ENCODE measurements around the gene BCORL1. TPM values are rescaled to one million over a fixed set of nuclear protein-coding genes. Genes with fewer than 3 reads are reported as not detected.

BCORL1 gene
- total and polyA plus RNA-seq, 2 donors (not counting 1 experiment from before 2014, with no cell fraction given), result 1.1 to 2.8 TPM

DNA sequence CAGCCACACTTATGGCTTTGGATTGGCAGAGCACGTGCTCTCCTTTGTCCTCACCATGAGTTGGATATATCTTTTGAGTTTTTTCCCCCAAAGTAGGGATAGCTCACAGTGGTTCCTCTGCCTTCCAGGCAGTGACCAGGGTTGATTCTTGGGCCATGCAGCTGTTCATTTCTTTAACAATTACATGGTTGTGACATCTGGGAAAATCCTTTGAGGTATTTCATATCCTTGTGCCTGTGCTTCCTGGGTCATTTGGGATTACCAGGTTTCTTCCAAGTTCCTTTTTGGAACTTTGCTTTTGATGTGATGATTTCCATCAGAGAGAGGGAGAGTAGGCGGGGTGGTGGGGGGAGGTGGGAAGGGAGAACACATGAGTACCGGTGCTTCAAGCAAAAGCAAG, 15.6 kb downstream of the BCORL1 start:
- H3K27ac ChIP-seq (ENCODE audit: insufficient read depth, low read length), result no peak overlapping the region
- H3K4me1 ChIP-seq (ENCODE audit: control insufficient read depth, extremely low read depth, insufficient read depth, low read length), result no peaks in the 10 kb centered on the region
- no peaks in the 10 kb centered on the region for H4K20me1 ChIP-seq (ENCODE audit: control insufficient read depth, extremely low read depth, insufficient read depth, low read length)
- DNase-seq (ENCODE audit: low read depth in 2 of 2), result no peak
- no peak overlapping the region for H3K9ac ChIP-seq (ENCODE audit: insufficient read depth, low read length)
- H3K9me3 ChIP-seq (ENCODE audit: control insufficient read depth, insufficient read depth, low read depth, low read length), result no peaks in the 10 kb centered on the region
- H3K4me3 ChIP-seq (replicated peaks in 1 of 4; ENCODE audit: control extremely low read depth in 1 of 4, insufficient read depth in 1 of 4, low read depth in 3 of 4, low read length in 4 of 4), result no peak overlapping the region
- H2AFZ ChIP-seq (ENCODE audit: low read length), result no peak overlapping the region
- no peaks in the 10 kb centered on the region for H3K27me3 ChIP-seq (ENCODE audit: control insufficient read depth, insufficient read depth, low read length)
- TF ChIP-seq, protein P1, sequence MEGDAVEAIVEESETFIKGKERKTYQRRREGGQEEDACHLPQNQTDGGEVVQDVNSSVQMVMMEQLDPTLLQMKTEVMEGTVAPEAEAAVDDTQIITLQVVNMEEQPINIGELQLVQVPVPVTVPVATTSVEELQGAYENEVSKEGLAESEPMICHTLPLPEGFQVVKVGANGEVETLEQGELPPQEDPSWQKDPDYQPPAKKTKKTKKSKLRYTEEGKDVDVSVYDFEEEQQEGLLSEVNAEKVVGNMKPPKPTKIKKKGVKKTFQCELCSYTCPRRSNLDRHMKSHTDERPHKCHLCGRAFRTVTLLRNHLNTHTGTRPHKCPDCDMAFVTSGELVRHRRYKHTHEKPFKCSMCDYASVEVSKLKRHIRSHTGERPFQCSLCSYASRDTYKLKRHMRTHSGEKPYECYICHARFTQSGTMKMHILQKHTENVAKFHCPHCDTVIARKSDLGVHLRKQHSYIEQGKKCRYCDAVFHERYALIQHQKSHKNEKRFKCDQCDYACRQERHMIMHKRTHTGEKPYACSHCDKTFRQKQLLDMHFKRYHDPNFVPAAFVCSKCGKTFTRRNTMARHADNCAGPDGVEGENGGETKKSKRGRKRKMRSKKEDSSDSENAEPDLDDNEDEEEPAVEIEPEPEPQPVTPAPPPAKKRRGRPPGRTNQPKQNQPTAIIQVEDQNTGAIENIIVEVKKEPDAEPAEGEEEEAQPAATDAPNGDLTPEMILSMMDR (conservative IDR thresholded peaks at IDR 0.05 in 1 of 2, IDR thresholded peaks at IDR 0.05 in 1 of 2; ENCODE audit: low read depth in 1 of 2, low read length in 2 of 2), result no peak
- no peak for TF ChIP-seq EZH2 (IDR thresholded peaks at IDR 0.05; ENCODE audit: low read length, missing control alignments)
- H3K36me3 ChIP-seq (ENCODE audit: control insufficient read depth, insufficient read depth, low read length), result no peaks in the 10 kb centered on the region
- H3K79me2 ChIP-seq (ENCODE audit: control insufficient read depth, insufficient read depth, low read length), result no peaks in the 10 kb centered on the region
- no peak overlapping the region for H3K4me2 ChIP-seq (ENCODE audit: extremely low read depth, insufficient read depth, low read length)

DNA sequence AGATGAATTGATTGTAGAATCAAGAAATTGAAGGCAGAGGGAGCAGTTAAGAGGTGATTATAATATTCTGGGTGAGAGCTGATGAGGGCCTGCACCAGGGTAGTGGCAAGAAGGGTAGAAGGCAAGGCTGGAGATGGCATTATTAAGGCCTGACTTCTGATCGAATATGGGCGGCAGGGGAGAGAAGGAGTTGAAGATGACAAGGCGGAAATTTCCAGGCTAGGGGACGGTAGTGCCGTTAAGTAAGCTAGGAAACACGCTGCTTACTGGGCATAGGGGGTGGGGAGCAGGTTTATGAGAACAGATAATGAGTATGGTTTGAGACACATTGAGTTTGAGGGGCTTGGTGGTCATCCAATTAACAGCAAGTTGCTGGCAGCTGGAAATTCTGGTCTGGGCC, 19.5 kb downstream of the BCORL1 start:
- Histone ChIP-seq H3K36me3 (ENCODE audit: control insufficient read depth, insufficient read depth, low read length) (no peaks in the 10 kb centered on the region), H2AFZ (ENCODE audit: low read length) (no peak overlapping the region), H3K9me3 (ENCODE audit: control insufficient read depth, insufficient read depth, low read depth, low read length) (no peaks in the 10 kb centered on the region), H3K4me1 (ENCODE audit: control insufficient read depth, extremely low read depth, insufficient read depth, low read length) (no peaks in the 10 kb centered on the region), H3K79me2 (ENCODE audit: control insufficient read depth, insufficient read depth, low read length) (no peaks in the 10 kb centered on the region), H3K4me3 (replicated peaks in 1 of 4; ENCODE audit: control extremely low read depth in 1 of 4, insufficient read depth in 1 of 4, low read depth in 3 of 4, low read length in 4 of 4) (no peak overlapping the region), H3K27me3 (ENCODE audit: control insufficient read depth, insufficient read depth, low read length) (no peaks in the 10 kb centered on the region), H4K20me1 (ENCODE audit: control insufficient read depth, extremely low read depth, insufficient read depth, low read length) (no peaks in the 10 kb centered on the region), H3K27ac (ENCODE audit: insufficient read depth, low read length) (no peak overlapping the region), H3K4me2 (ENCODE audit: extremely low read depth, insufficient read depth, low read length) (no peak overlapping the region), H3K9ac (ENCODE audit: insufficient read depth, low read length) (no peak overlapping the region)
- no peak for TF ChIP-seq EZH2 (IDR thresholded peaks at IDR 0.05; ENCODE audit: low read length, missing control alignments)
- TF ChIP-seq, protein P1 (conservative IDR thresholded peaks at IDR 0.05 in 1 of 2, IDR thresholded peaks at IDR 0.05 in 1 of 2; ENCODE audit: low read depth in 1 of 2, low read length in 2 of 2), result no peak
- DNase-seq (ENCODE audit: low read depth in 2 of 2), result no peak

DNA sequence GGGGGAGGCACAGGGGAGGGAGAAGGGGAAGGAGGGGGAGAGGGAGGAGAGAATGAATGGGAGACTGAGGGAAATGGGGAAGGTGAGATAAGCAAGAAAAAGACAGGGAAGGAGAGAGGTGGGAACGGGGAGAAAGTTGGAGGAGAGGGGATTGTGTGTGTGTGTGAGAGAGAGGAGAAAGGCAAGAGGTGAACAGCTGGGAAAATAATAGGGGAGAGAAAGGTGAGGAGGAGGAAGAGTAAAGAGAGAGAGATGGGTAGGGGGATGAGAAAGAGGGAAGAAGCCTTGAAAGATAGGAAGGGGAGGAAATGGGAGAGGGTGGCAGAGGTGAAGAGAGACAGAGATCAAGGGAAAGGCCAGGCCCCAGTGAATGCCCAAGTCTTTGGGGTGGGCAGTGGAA, 20.1 kb downstream of the BCORL1 start:
- H3K36me3 ChIP-seq (ENCODE audit: control insufficient read depth, insufficient read depth, low read length), result no peaks in the 10 kb centered on the region
- no peak overlapping the region for H3K27ac ChIP-seq (ENCODE audit: insufficient read depth, low read length)
- no peak for TF ChIP-seq EZH2 (IDR thresholded peaks at IDR 0.05; ENCODE audit: low read length, missing control alignments)
- TF ChIP-seq, protein P1 (conservative IDR thresholded peaks at IDR 0.05 in 1 of 2, IDR thresholded peaks at IDR 0.05 in 1 of 2; ENCODE audit: low read depth in 1 of 2, low read length in 2 of 2), result no peak
- no peak overlapping the region for H3K4me2 ChIP-seq (ENCODE audit: extremely low read depth, insufficient read depth, low read length)
- H3K27me3 ChIP-seq (ENCODE audit: control insufficient read depth, insufficient read depth, low read length), result no peaks in the 10 kb centered on the region
- no peaks in the 10 kb centered on the region for H3K4me1 ChIP-seq (ENCODE audit: control insufficient read depth, extremely low read depth, insufficient read depth, low read length)
- H3K9me3 ChIP-seq (ENCODE audit: control insufficient read depth, insufficient read depth, low read depth, low read length), result no peaks in the 10 kb centered on the region
- no peak overlapping the region for H3K4me3 ChIP-seq (replicated peaks in 1 of 4; ENCODE audit: control extremely low read depth in 1 of 4, insufficient read depth in 1 of 4, low read depth in 3 of 4, low read length in 4 of 4)
- DNase-seq (ENCODE audit: low read depth in 2 of 2), result no peak
- H3K9ac ChIP-seq (ENCODE audit: insufficient read depth, low read length), result no peak overlapping the region
- no peak overlapping the region for H2AFZ ChIP-seq (ENCODE audit: low read length)
- H4K20me1 ChIP-seq (ENCODE audit: control insufficient read depth, extremely low read depth, insufficient read depth, low read length), result no peaks in the 10 kb centered on the region
- H3K79me2 ChIP-seq (ENCODE audit: control insufficient read depth, insufficient read depth, low read length), result no peaks in the 10 kb centered on the region

All from fibroblast of lung (primary cell).